Calu3 (cell line): ENCODE results near the gene CCHCR1. TPM values are rescaled to one million over a fixed set of nuclear protein-coding genes. Genes with fewer than 3 reads are reported as not detected.

Experiments used
- BruUV-seq: library from RNA; stranded (reverse); fragments of 400-500 nt; replicated peaks from 2 replicates; lab custom pipeline; 2021; lab: Mats Ljungman, UMichigan
- CTCF ChIA-PET: fragments of 300-600 bp; sonication (Branson Sonifier 250); formaldehyde crosslinking; loops from one replicate; lab custom pipeline; 2022; ENCODE audit warnings: antibody characterized with exemption; lab: Charles Lee
- DNase-seq: peaks from one replicate; pipeline ENCODE4 v3.0.0; 2022
- H3K27ac Mint-ChIP-seq: one replicate; pipeline ENCODE4 v1.8.0; 2022; ENCODE audit warnings: mixed read lengths; ENCODE audit not compliant: unreplicated experiment
- H3K27me3 Mint-ChIP-seq: one replicate; pipeline ENCODE4 v1.8.0; 2022; ENCODE audit warnings: mixed read lengths; ENCODE audit not compliant: unreplicated experiment
- H3K36me3 Mint-ChIP-seq: one replicate; pipeline ENCODE4 v1.8.0; 2022; ENCODE audit warnings: mild to moderate bottlenecking, moderate library complexity, mixed read lengths; ENCODE audit not compliant: insufficient read depth, unreplicated experiment
- H3K4me1 Mint-ChIP-seq: one replicate; pipeline ENCODE4 v1.8.0; 2022; ENCODE audit warnings: mild to moderate bottlenecking, low read depth, mixed read lengths; ENCODE audit not compliant: unreplicated experiment
- H3K4me3 Mint-ChIP-seq: one replicate; pipeline ENCODE4 v1.8.0; 2022; ENCODE audit warnings: mild to moderate bottlenecking, low read depth, moderate library complexity, mixed read lengths; ENCODE audit not compliant: unreplicated experiment
- H3K9me3 Mint-ChIP-seq: one replicate; pipeline ENCODE4 v1.8.0; 2022; ENCODE audit warnings: low read depth, mixed read lengths; ENCODE audit not compliant: unreplicated experiment
- CTCF ChIP-seq: fragments of 200-600 bp; IDR thresholded peaks from one replicate; pipeline ENCODE4 v1.8.0; 2022; ENCODE audit warnings: antibody characterized with exemption; ENCODE audit not compliant: unreplicated experiment
- intact Hi-C: fragments of 100-400 bp; cut with micrococcal nuclease; formaldehyde crosslinking; loops from one replicate; pipeline ENCODE4 v1.10.0; 2022; ENCODE audit not compliant: unreplicated experiment
- total RNA-seq: library from RNA; stranded (reverse); gene quantifications from 2 replicates; pipeline ENCODE4 v1.2.3, GENCODE V29; 2022

Gene CCHCR1
- total RNA-seq, 1 experiment from 2014 or later: 105 TPM

- no peak for DNase-seq
- Mint-ChIP-seq H3K27me3 (no peaks in the 10 kb centered on the region), H3K4me3 (peak overlapping the region; percentile 10), H3K27ac (peak overlapping the region; percentile 56), H3K4me1 (peaks cover 59% of the 10 kb centered on the region), H3K36me3 (peaks cover 41% of the 10 kb centered on the region), H3K9me3 (no peaks in the 10 kb centered on the region)
- intact Hi-C loops: loop anchor here (5.0 kb wide), 1 partner anchor 209 kb away; no protein-coding TSS in a partner anchor
- CTCF ChIA-PET: interaction anchor here (0.7 to 3.7 kb wide), 8 partner anchors 11 to 231 kb away, joined by 3 to 20 read pairs (median 6); partner anchors contain the start of genes PSORS1C1 and TCF19
- BruUV-seq: no TSS peak
- no peak for TF ChIP-seq CTCF
Measured at GRCh38 chr6:31126396-31127175, 31.0 kb downstream of the CCHCR1 start.

- Mint-ChIP-seq H3K9me3 (no peaks in the 10 kb centered on the region), H3K27ac (peak overlapping the region; percentile 56), H3K27me3 (no peaks in the 10 kb centered on the region), H3K4me1 (peaks cover 59% of the 10 kb centered on the region), H3K36me3 (peaks cover 41% of the 10 kb centered on the region), H3K4me3 (peak overlapping the region; percentile 15)
- intact Hi-C loops: loop anchor here (5.0 kb wide), 1 partner anchor 208 kb away; no protein-coding TSS in a partner anchor
- CTCF ChIA-PET: interaction anchor here (0.6 to 3.7 kb wide), 13 partner anchors 10 to 241 kb away, joined by 3 to 20 read pairs (median 5); partner anchors contain the start of genes PSORS1C1 and TCF19
- BruUV-seq: no TSS peak
- no peak for TF ChIP-seq CTCF
- DNase-seq: peak; percentile 67
Measured at GRCh38 chr6:31125586-31126363, 31.8 kb downstream of the CCHCR1 start.

DNA sequence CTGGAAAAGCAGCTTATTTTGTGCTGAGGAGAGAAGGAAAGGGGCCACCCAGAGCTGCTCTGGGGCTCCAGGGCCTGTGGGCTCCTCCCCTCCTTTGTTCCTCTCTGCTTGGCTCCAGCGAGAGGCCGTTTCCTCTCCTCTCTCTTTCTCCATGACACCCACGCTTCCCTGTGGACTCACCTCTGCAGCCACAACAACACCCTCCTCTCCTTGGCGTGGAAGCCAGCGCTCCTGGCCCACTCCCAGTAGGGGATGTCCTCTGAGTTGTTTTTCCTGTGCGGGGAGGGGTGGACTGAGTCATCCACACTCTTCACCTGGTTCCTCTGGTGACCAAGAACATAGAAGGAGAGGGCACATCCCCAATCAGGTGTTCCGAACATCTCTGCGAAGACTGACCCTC lies 32.4 kb downstream of the CCHCR1 start:
- intact Hi-C loops: loop anchor here (5.0 kb wide), 1 partner anchor 208 kb away; no protein-coding TSS in a partner anchor
- H3K27ac Mint-ChIP-seq: peak overlapping the region; percentile 56
- peaks cover 59% of the 10 kb centered on the region for H3K4me1 Mint-ChIP-seq
- no peaks in the 10 kb centered on the region for H3K27me3 Mint-ChIP-seq
- H3K4me3 Mint-ChIP-seq: peak overlapping the region; percentile 15
- CTCF ChIA-PET: interaction anchor here (0.7 to 3.7 kb wide), 9 partner anchors 10 to 241 kb away, joined by 3 to 20 read pairs (median 4); partner anchors contain the start of gene PSORS1C1
- no peak for TF ChIP-seq CTCF
- DNase-seq: peak; percentile 88
- BruUV-seq: no TSS peak
- peaks cover 41% of the 10 kb centered on the region for H3K36me3 Mint-ChIP-seq
- no peaks in the 10 kb centered on the region for H3K9me3 Mint-ChIP-seq
